Mesothelial cell of epicardium (in vitro differentiated cells): Measurements from ENCODE around the gene TCIRG1. TPM values are rescaled to one million over a fixed set of nuclear protein-coding genes. Genes with fewer than 3 reads are reported as not detected.

Experiments used
- DNase-seq, 2 experiments: peaks; one replicate each; pipeline ENCODE4 v3.0.0; 2021; ENCODE audit warnings: low spot score in 2 of 2; ENCODE audit not compliant: unreplicated experiment in 2 of 2
- H3K27ac Mint-ChIP-seq: 2 replicates; pipeline ENCODE4 v1.8.0; 2021; ENCODE audit warnings: mixed read lengths
- H3K27me3 Mint-ChIP-seq: 2 replicates; pipeline ENCODE4 v1.8.0; 2021; ENCODE audit warnings: low read depth, mixed read lengths
- H3K36me3 Mint-ChIP-seq: 2 replicates; pipeline ENCODE4 v1.8.0; 2021; ENCODE audit warnings: mixed read lengths
- H3K4me1 Mint-ChIP-seq: 2 replicates; pipeline ENCODE4 v1.8.0; 2021; ENCODE audit warnings: mixed read lengths
- H3K4me3 Mint-ChIP-seq: 2 replicates; pipeline ENCODE4 v1.8.0; 2021; ENCODE audit warnings: mild to moderate bottlenecking, moderate library complexity, mixed read lengths
- H3K9me3 Mint-ChIP-seq: 2 replicates; pipeline ENCODE4 v1.8.0; 2021; ENCODE audit warnings: mixed read lengths
- CTCF ChIP-seq: fragments of 200-600 bp; sonication (generic); IDR thresholded peaks from one replicate; pipeline ENCODE4 v1.5.0; 2021; ENCODE audit warnings: antibody characterized with exemption; ENCODE audit not compliant: unreplicated experiment
- total RNA-seq: library from RNA; stranded (reverse); gene quantifications from 3 replicates; pipeline ENCODE4 v1.2.1, GENCODE V29; 2021

The TCIRG1 gene
- total RNA-seq, 1 donor from 2014 or later = 60.0 TPM

- Mint-ChIP-seq H3K27ac (no peak overlapping the region), H3K9me3 (no peaks in the 10 kb centered on the region), H3K36me3 (no peaks in the 10 kb centered on the region), H3K27me3 (peaks cover 9% of the 10 kb centered on the region), H3K4me1 (peaks cover 40% of the 10 kb centered on the region), H3K4me3 (no peak overlapping the region)
- DNase-seq = no peak
- TF ChIP-seq CTCF = no peak
Observed at GRCh38 chr11:68006606-68007166, 32.1 kb upstream of the TCIRG1 start.

- Mint-ChIP-seq H3K27ac (no peak overlapping the region), H3K9me3 (no peaks in the 10 kb centered on the region), H3K4me1 (peaks cover 39% of the 10 kb centered on the region), H3K27me3 (peaks cover 7% of the 10 kb centered on the region), H3K4me3 (no peak overlapping the region), H3K36me3 (no peaks in the 10 kb centered on the region)
- TF ChIP-seq CTCF = no peak
- no peak for DNase-seq
Observed at GRCh38 chr11:68007498-68008380, 31.1 kb upstream of the TCIRG1 start.

- Mint-ChIP-seq H3K27ac (peak overlapping the region; percentile 82), H3K4me3 (no peak overlapping the region)
Observed at GRCh38 chr11:68008381-68009337, 30.2 kb upstream of the TCIRG1 start.

GRCh38 chr11:68009391-68010089, 29.3 kb upstream of the TCIRG1 start:
- Mint-ChIP-seq H3K36me3 (no peaks in the 10 kb centered on the region), H3K27me3 (peaks cover 2% of the 10 kb centered on the region), H3K4me3 (no peak overlapping the region), H3K27ac (peak overlapping the region; percentile 82), H3K4me1 (peaks cover 47% of the 10 kb centered on the region), H3K9me3 (no peaks in the 10 kb centered on the region)
- DNase-seq = no peak
- no peak for TF ChIP-seq CTCF

More at GRCh38 chr11:68008381-68009337, 30.2 kb upstream of the TCIRG1 start:
- H3K27me3 Mint-ChIP-seq = peaks cover 4% of the 10 kb centered on the region
- TF ChIP-seq CTCF = no peak
- H3K9me3 Mint-ChIP-seq = no peaks in the 10 kb centered on the region
- peaks cover 44% of the 10 kb centered on the region for H3K4me1 Mint-ChIP-seq
- DNase-seq = no peak
- H3K36me3 Mint-ChIP-seq = no peaks in the 10 kb centered on the region
